HK-2 (cell line): ENCODE data around the gene EYA2.
"Not testable (repeated sequence)": the region's sequence is repeated elsewhere in the genome, so short reads cannot be mapped to it uniquely, and the experiment has no call there.

Experiments used
- DNase-seq: peaks from one replicate; pipeline ENCODE4 v3.0.0-alpha.2; 2018; ENCODE audit not compliant: unreplicated experiment

Gene EYA2

DNA sequence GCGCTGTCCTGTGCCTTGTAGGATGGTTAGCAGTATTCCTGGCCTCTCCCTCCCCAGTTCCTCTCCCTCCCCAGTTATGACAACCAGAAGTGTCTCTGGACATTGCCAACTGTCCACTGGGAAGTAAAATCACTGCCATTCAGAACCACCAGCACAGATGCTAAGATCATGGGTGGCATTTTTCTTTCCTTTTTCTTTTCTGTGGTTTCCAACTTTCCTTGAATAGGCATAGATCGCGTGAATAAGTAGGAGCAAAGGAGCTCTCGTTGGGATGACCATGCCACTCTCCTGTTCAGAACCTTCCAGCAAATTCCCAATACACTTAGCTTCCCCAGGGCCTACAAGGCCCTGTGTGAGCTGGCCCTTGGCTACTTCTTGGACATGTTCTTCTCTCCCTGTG is 59.0 kb downstream of the EYA2 start:
- no peak for DNase-seq

DNA sequence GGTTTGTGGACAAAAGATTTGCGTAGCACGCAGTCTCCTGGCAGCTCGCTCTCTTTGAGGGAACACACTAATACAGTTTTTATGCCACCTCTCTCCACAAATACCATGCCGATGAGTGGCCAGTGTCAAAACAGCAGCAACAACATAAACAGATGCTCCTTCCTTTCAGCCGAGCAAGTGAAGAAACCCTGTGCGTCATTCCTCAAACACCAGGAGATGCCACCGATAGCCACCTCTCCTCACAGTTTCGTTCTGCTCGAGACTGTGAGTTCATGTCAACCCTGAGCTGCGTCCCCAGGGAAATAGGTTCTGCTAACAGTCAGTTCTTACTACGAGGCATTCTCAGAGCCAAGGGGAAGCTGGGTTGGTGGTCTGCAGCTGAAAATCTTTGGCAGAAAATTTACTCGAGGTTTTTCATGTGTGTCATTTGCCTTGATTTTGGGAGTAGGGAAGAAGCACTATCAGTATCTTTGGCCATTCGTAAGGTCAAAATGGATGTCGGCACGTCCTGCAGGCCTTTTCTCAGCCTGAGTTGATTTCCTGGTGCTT is 59.9 kb downstream of the EYA2 start:
- DNase-seq: no peak

DNA sequence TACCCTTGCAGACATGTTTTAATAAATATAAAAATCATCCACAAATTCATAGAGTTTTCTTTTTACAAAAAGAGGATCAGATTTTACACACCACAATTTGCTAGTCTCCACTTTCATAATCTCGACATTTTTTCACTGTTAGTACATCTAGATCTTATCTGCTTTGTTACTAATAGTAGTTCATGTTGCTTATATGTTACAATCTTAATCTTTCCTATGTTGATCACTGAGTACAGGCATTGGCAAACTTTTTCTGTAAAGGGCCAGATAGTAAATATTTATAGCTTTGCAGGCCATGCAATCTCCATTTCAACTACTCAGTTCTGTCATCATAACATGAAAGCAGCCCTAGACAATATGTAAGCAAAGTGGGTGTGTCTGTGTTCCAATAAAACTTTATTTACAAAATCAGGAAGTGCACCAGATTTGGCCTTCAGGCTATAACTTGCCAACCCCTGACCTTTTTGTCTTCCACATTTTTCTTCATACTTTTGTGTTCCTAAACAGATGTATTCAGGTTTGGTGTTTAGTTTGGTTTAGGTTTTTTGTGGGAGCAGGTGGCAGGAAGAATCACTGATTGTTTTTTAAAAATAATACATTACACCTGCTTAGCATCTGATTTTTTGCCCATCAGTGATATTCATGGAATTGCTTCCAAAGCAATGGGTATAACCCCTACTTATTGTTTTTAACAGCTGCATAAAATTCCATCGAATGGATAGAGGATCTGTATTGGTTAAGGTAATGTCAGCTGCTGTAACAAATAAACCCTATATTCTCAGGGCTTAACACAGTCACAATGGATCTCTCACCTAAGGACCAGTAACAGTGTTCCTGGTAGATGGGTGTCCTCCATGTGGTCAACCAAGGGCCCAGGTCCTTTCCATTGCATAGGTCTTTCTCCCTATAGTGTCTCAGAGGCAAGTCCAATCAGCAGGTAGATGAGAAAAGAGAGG is 61.2 kb downstream of the EYA2 start:
- DNase-seq: no peak

DNA sequence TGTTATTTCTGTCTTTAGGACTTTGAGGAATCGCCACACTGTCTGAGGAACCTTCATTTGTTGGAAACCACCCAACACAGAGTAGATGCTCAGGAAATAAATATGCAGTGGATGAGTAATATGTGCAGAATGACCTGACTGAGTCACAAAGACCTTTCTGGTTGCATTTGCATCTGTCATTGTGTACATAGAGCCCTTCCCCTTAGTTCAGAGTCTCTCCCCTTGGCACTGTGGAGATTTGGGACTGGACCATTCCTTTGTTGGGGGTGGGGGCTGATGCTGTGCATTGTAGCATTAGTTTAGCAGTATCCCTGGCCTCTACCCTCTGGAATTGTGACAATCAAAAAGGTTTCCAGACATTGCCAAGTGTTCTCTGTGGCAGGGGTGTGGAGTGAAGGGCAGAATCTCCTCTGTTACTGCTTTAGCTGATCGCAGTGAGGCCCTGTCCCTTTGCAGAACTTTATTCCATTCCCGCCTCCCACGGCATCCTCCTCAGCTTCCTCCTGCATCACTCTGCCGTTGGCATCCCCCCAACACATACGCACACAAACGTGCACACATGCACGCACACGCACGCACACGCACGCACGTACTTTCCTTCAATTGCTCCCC is 64.5 kb downstream of the EYA2 start:
- DNase-seq: no peak

DNA sequence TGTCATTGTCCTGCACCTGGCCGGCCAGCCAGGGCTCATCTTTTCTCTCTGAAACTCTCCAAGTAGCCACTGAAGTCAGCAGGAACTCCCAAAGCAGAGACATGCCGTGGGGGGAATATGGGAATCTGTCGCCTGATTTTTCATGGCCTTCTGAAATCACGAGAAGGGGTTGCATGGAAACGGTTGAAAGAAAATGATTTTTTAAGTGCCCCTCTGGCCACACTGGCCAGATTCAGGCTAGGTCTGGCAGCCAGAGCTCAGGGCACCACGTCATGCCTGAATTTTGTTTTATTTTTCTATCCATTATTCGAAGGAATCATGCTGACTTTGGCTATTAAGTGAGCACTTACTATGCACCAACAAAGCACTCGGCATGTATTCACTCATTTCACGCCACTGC is 65.2 kb downstream of the EYA2 start:
- DNase-seq: no peak

DNA sequence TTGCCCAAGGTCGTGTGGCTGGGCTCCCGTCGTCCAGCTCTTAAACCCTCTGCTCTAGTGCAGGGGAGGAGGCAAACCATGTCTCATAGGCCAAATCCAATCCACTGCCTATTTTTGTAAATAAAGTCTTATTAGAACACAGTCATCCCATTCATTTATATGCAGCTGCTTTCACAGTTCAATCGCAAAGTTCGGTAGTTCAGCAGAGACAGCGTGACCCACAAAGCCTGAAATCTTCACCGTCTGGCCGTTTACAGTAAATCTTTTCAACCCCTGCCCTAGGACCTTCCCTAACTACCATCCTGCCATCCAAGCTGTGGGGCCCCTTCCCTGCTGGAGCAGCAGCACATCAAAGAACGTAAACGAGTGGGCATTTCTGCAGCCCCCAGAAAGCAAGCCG is 65.9 kb downstream of the EYA2 start:
- DNase-seq: no peak

DNA sequence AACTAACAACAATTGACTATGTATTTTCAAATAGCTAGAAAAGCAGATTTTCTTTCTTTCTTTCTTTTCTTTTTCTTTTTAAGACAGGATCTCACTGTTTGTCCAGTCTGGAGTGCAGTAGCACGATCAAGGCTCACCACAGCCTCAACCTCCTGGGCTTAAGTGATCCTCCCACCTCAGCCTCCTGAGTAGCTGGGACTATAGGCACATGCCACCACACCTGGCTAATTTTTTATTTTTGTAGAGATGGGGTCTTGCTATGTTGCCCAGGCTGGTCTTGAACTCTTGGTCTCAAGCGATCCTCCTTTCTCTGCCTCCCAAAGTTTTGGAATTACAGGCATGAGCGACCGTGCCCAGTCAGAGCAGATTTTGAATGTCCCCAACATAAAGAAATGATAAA is 67.3 kb downstream of the EYA2 start:
- not testable (repeated sequence) for DNase-seq

DNA sequence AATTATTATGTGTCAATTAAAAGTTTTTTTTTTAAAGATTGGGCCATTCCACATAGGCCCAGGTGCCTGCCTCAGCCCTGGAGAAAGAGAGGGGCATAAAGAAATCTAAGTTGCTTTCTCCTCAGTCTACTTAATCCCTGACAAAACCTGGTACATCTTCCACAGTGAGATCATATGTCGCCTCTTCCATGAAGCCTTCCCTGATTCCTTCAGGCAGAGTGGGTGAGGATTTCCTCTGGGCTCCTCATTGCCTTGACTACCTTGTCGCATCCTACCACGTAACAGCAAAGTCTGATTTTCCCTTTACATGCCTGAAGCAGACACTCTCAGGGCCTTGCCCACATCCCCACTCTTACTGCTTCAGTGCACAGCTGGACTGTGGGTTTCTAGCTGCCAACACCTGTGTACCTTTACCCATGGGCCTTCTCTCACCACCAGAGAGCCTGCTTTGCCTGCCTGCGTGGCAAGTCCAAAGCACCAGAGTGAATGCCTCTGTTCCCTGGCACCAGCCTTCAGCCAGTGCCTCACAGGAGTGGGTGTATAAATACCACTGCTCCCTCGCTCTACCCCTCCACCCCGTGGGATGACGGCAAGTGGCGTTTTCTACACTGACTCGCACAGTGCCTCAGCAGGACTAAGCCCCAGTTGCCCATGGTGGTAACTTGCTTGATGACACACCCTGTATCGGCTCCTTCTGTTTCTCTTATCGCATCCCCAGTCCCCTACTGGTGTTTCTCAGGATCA is 68.0 kb downstream of the EYA2 start:
- no peak for DNase-seq

DNA sequence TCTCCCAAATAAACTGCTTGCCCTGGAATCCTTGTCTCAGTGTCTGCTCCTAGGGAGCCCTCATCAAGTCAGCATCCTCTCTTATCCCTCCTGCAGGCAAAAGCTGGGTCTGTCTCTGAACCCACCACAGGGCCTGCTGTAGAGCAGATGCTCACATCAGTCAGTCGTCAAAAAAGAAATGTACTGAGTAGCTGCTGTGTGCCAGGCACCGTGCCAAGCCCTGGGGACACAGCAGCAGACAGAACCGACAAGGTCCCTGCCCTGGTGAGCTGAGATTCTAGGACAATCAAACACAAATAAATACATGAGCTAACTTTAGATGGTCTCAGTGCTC is 68.5 kb downstream of the EYA2 start:
- no peak for DNase-seq

DNA sequence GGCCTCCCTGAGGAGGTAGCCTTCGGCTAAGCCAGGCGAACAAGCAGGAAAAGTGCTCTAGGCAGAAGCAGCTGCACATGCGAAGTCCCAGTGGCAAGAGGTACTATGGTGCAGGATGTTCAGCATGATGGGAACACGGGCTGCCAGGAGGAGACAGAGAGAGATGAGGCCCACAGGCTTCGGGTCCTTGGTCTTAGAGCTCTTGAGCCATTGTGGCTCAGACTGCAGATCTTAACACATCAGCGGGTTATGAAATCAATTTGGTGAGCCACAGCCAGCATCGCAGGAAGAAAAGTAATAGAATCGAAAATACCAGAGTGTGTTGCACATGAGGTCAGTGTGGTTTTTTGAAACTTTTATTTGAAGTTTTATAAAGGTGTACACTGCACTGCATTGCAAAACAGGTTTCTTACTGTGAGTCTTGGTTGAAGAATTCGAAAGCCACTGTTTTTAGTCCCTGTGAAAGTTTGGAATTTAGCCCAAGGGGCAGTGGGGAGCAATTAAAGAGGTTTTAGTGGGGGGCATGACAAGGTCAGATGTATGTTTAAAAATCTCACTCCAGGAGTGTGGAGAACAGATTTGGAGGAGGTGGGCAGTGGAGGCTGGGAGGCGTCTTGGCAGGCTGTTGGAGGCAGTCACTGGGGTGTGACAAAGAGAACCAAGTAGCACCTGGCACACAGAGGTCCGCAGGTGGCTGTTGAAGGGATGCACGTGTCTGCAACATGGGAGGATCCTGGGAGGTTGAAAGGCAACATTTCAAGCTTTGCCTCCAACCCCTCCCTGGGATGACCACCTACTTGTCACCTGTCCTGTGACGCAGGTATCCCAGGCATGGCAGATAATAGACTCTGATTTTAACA is 69.3 kb downstream of the EYA2 start:
- no peak for DNase-seq

DNA sequence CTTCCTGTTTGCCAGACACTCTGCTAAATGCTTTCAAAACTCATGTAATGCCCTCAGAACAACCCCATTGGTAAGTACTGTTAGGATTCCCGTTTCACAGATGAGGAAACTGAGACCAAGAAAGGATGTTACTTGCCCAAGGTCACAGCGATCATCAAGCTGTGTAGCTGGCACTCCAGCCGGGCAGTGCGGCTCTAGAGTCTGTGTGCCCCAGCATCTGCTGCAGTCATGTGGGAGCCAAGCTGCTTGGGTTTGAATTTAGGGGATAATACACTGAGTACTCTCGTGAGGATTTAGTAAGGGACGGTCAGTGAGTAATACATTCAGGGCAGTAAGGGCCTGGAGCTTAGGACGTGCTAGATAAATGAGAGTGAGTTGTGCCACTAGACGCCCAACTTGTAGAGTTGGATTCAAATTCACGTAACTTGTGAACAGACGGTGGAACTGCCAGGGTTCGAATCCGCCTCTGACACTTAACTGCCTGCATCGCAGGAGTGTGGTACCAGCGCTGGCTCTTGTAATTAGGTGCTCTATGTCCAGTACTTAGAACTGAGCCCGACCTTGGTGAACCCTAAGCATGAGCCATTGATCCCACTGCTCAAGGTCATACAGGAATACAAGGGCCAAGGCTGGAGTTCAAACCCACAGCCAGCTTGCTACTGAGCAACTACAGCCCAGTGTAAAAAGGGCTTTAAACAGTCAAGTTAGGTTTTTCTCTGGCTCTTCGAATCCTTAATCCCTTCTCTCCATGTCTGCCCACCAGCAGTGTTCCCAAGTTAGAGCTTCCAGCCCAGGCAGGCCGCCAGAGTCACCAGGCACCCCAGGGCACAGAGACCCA is 70.2 kb downstream of the EYA2 start:
- DNase-seq: no peak

DNA sequence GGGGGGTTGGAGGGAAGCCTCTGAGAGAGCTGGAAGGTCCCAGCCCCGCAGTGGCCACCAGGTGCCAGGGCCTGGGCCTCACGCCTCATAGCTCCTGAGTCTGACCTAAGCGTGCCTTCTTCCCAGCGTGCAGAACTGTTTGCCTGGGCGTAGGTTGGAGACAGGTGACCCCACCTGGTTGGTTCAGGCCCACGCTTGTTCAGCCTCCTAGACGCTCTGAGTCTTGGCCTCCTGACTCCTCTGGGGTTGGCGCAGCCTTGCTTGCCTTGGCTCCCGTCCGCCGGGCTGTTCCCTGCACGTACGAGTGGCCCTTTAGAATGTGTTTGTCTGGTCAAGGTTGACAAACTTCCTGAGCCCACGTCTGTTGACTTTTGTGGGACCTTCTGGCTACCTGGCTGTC is 70.8 kb downstream of the EYA2 start:
- no peak for DNase-seq

DNA sequence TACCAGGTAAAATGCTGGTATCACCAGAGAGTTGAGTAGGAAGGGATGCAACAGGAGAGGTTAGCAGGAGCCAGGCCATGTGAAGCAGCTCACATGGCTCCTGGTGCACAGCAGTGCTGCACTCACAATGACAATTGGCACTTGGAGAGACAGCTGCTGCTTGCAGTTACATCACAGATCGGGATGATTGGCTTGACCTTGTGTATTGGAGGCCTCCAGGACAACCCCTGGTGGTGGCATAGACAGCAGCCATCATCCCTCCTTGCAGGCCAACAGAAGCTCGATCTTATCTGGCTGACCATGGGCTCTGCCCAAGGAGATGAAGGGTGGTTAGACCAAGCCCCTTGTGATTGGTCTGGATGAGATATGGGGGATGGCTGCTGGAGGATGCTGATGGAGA is 73.0 kb downstream of the EYA2 start:
- no peak for DNase-seq

DNA sequence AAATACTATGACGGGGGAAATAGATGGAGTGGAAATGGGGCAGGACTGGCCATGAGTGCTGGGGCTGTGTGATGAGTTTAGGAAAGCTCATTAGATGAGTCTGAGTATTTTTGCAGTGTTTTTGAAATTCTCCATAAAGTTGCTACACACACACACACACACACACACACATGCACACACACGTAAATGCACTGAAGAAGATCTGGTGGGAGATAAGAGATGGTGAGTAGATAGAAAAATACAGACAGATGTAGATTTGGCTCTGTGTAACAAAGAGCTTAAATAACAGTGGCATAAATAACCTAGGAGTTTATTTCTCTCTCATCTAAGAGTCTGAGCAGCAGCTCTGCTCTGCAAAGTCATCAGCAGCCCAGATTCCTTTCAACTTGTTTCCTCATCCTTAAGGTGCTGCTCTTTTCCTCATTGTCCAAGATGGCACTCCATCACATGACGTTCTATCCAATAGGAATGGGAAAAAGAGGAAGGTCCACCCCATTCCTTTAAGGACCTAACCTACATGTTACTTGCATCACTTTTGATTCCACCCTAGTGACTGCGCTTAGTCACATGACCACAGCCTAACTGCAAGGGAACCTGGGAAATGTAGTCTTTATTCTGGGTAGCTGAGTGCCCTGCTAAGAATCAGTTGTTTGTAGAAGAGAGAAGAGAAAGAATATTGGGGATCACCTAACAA is 76.4 kb downstream of the EYA2 start:
- no peak for DNase-seq

DNA sequence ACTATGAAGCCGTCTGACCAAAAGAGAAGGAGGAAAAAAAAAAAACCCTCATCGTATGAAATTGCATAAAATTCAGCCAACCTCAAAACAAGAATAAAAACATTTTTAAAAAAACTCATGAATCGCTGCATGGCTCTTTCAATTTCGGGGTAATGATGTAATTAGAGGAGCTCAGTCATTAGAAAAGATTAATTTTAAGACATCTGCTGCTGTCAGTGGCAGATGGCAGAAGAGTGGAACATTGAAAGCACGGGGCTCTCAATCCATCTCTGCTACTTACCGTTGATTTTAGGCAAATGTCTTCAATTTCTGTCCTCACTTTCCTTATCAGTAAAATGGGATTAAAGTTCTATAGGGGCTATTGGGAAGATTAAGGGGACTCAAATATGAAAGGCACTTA is 79.1 kb downstream of the EYA2 start:
- no peak for DNase-seq

DNA sequence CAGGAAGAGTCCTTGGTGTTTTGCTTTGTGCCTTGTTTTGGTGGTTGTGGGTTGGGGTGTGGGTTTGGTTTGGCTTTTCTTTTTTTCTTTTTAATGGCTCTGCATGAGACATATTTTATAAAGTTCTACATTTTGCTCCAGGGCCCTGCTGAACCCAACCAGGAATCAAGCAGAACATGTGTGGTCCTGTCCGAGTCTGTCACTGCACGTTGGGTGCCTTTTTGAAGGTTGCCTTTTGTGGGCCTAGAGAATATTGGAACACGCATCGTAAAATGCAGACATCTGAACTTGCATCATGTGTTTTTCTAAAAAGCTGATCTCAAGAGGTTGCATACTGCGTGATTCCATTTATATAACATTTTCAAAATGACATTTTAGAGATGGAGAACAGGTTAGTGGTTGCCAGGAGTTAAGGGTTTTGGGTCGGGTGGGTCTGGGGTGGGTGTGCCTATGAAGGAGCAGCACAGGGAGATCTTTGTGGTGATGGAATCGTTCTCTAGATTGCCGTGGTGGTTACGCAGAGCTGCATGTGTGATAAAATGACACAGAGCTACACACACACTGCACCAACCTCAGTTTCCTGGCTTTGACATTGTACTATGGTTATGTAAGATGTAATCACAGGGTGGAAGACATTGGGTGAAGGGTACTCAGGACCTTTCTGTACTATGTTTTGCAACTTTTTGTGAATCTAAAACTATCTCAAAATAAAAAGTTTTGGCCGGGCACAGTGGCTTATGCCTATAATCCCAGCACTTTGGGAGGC is 80.2 kb downstream of the EYA2 start:
- no peak for DNase-seq

DNA sequence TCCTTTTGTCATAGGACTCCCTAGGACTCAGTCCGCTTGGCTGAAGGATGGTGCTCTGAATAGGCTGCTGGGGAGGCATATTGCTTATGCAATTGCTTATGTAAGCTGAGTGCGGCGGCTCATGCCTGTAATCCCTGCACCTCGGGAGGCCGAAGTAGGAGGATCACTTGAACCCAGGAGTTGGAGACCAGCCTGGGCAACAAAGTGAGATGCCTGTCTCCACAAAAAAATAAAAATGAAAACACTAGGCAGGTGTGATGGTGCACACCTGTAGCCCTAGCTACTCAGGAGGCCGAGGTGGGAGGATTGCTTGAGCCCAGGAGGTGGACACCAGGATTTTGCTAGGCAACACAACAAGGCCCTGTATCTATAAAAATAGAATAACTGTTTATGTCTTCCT is 81.3 kb downstream of the EYA2 start:
- no peak for DNase-seq

DNA sequence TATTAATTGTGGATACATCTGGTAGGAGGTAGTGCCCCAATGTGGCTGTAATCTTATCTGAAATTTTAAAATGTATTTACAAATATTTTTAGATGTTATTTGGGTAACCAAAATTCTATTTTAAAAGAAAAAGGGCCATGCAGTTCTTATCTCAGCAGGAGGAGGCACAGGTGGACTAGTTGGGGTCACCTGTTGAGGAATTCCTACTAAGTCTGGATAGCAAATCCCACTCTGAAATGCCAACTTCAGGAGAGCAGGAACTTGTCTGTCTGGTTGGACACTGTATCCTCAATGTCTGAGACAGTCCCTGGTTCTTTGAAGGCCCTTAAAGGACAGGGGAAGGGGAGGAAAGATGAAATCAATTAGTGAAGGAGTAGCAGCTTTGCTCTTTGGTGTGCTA is 82.6 kb downstream of the EYA2 start:
- DNase-seq: no peak

DNA sequence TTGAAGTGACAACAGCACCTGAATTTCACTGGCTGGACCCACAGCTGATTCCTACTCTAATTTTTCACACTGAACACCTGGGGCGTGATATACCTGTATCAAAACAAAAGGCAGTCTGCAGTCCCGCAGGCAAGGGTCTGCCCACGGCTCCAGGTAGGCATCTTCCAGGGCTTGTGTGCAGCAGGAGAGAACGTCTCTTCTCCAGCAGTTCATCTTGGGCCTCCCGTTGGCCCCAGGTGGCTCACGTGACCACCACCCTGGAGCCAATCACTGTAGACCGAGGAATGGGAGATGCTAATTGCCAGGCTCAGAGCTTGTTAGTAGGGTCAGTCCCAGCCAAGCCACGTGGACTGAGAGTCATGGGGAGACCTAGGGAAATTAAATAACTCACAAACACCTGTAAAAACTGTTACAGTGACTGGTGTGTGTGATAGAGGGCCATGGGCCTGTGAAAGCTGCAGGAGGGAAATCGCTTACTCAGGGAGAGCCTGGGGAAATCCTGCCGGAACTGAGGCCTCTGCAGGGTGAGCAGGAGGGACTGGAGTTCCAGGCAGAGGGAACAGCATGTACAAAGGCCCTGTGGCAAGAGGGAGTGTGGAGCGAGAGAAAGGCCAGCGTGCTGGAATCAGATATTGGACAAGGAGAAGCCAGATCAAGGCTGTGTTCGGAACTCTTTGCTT is 83.4 kb downstream of the EYA2 start:
- no peak for DNase-seq
